ENCODE results near the gene NYNRIN.

NYNRIN gene

GRCh38 chr14:24395609-24396582 lies 2.9 kb upstream of the NYNRIN start:
- Histone ChIP-seq H3K4me1 (ENCODE audit: control insufficient read depth, insufficient read depth, low read length) (peaks cover 33% of the 10 kb centered on the region), H3K27me3 (ENCODE audit: control insufficient read depth, insufficient read depth, low read length) (peaks cover 10% of the 10 kb centered on the region; the same call in 1 of the 2 replicates), H3K4me3 (ENCODE audit: low read depth, low read length) (no peak overlapping the region), H3K9ac (ENCODE audit: low read length) (no peak overlapping the region), H3K9me3 (ENCODE audit: control insufficient read depth, insufficient read depth, low read depth, low read length) (no peaks in the 10 kb centered on the region), H3K36me3 (ENCODE audit: control insufficient read depth, insufficient read depth, low read length) (no peaks in the 10 kb centered on the region), H3K27ac (ENCODE audit: low read depth, low read length) (no peak overlapping the region)

- H3K4me1 ChIP-seq (ENCODE audit: control insufficient read depth, insufficient read depth, low read length) = peaks cover 25% of the 10 kb centered on the region
- peak overlapping the region; percentile 60; the same call in 1 of the 2 replicates for H3K4me3 ChIP-seq (ENCODE audit: low read depth, low read length)
- no peaks in the 10 kb centered on the region for H3K36me3 ChIP-seq (ENCODE audit: control insufficient read depth, insufficient read depth, low read length)
- peaks cover 10% of the 10 kb centered on the region; the same call in 1 of the 2 replicates for H3K27me3 ChIP-seq (ENCODE audit: control insufficient read depth, insufficient read depth, low read length)
- H3K27ac ChIP-seq (ENCODE audit: low read depth, low read length) = no peak overlapping the region
- H3K9ac ChIP-seq (ENCODE audit: low read length) = no peak overlapping the region
- no peaks in the 10 kb centered on the region for H3K9me3 ChIP-seq (ENCODE audit: control insufficient read depth, insufficient read depth, low read depth, low read length)
Measured at GRCh38 chr14:24397639-24398292, 1.0 kb upstream of the NYNRIN start.

GRCh38 chr14:24398293-24398652 lies 530 bp upstream of the NYNRIN start:
- no peak overlapping the region for H3K9ac ChIP-seq (ENCODE audit: low read length)
- H3K27ac ChIP-seq (ENCODE audit: low read depth, low read length) = no peak overlapping the region
- H3K9me3 ChIP-seq (ENCODE audit: control insufficient read depth, insufficient read depth, low read depth, low read length) = no peaks in the 10 kb centered on the region
- H3K4me1 ChIP-seq (ENCODE audit: control insufficient read depth, insufficient read depth, low read length) = peaks cover 29% of the 10 kb centered on the region
- peaks cover 10% of the 10 kb centered on the region; the same call in 1 of the 2 replicates for H3K27me3 ChIP-seq (ENCODE audit: control insufficient read depth, insufficient read depth, low read length)
- H3K36me3 ChIP-seq (ENCODE audit: control insufficient read depth, insufficient read depth, low read length) = no peaks in the 10 kb centered on the region
- peak overlapping the region; percentile 60 for H3K4me3 ChIP-seq (ENCODE audit: low read depth, low read length)

DNA sequence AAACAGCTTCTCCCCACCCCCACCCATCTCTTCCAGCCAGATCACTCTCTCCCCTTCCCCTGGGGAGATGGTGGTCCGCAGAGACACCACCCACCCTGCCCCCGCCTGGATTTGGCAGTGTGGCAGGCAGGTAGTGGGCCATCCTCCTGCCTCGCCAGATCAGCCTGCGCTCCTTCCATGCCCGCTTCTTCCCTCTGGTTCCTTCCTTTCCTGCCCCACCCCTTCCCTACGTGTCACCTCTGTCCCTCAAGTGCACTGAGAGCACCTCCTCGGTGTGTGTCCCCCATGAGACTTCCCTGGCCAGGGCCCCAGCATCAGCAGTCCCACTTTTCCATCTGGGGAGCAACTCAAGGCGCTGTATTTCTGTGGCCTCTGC lies 632 bp downstream of the NYNRIN start:
- H3K36me3 ChIP-seq (ENCODE audit: control insufficient read depth, insufficient read depth, low read length) = no peaks in the 10 kb centered on the region
- H3K27me3 ChIP-seq (ENCODE audit: control insufficient read depth, insufficient read depth, low read length) = peaks cover 10% of the 10 kb centered on the region; the same call in 1 of the 2 replicates
- H3K27ac ChIP-seq (ENCODE audit: low read depth, low read length) = no peak overlapping the region
- peak overlapping the region; percentile 50 for H3K9ac ChIP-seq (ENCODE audit: low read length)
- no peaks in the 10 kb centered on the region for H3K9me3 ChIP-seq (ENCODE audit: control insufficient read depth, insufficient read depth, low read depth, low read length)
- peaks cover 33% of the 10 kb centered on the region for H3K4me1 ChIP-seq (ENCODE audit: control insufficient read depth, insufficient read depth, low read length)
- peak overlapping the region; percentile 60 for H3K4me3 ChIP-seq (ENCODE audit: low read depth, low read length)

- Histone ChIP-seq H3K36me3 (ENCODE audit: control insufficient read depth, insufficient read depth, low read length) (no peaks in the 10 kb centered on the region), H3K4me3 (ENCODE audit: low read depth, low read length) (peak overlapping the region; percentile 60), H3K9me3 (ENCODE audit: control insufficient read depth, insufficient read depth, low read depth, low read length) (no peaks in the 10 kb centered on the region), H3K27me3 (ENCODE audit: control insufficient read depth, insufficient read depth, low read length) (peaks cover 10% of the 10 kb centered on the region; the same call in 1 of the 2 replicates), H3K4me1 (ENCODE audit: control insufficient read depth, insufficient read depth, low read length) (peaks cover 40% of the 10 kb centered on the region), H3K9ac (ENCODE audit: low read length) (no peak overlapping the region), H3K27ac (ENCODE audit: low read depth, low read length) (no peak overlapping the region)
Measured at GRCh38 chr14:24399999-24400718, 1.4 kb downstream of the NYNRIN start.

DNA sequence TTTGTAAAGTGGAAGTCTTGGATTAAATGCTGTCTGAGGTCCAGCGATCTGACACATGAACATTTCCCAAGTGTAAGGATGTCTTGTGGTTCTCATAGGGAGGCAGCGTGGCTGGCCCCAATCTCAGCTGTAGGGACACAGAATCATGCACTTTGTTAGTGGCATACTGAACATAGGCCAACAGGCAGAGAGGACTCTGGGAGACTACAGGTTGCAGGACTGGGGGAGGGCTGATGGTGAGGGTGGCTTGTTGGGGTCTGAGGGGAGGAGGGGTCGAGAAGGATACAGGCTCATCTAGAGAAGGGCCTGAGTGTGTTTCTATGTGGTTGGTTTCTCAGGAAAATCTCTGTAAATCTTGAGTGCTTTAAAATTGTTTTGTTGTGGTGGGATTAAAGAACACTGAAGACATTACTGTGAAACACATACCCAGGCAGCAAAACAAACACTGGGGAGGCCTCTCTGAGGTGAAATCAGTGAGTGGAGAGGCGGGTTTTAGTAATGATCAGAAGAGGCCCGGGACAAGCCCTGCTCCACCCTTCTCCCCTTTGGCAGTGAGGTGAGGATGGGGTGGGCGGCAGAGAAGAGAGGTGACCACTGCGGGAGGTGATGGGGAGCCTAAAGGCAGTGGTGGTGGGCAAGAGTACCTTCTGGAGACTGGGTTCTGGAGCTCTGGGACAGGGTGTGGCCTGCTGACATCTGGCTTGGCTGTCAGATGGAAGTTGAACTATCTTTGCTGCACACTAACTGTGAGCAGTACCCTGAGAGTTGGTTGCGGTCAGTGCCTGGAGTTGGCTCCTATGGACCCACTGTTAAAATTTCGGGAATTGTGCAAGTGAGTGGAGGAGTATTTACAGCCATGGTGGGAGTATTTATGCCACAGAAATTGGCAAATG lies 3.3 kb downstream of the NYNRIN start:
- peak overlapping the region; percentile 6 for H3K9ac ChIP-seq (ENCODE audit: low read length)

GRCh38 chr14:24403294-24403998 lies 4.6 kb downstream of the NYNRIN start:
- H3K4me3 ChIP-seq (ENCODE audit: low read depth, low read length) = no peak overlapping the region
- H3K27me3 ChIP-seq (ENCODE audit: control insufficient read depth, insufficient read depth, low read length) = peaks cover 10% of the 10 kb centered on the region; the same call in 1 of the 2 replicates
- H3K9me3 ChIP-seq (ENCODE audit: control insufficient read depth, insufficient read depth, low read depth, low read length) = no peaks in the 10 kb centered on the region
- H3K9ac ChIP-seq (ENCODE audit: low read length) = no peak overlapping the region
- H3K36me3 ChIP-seq (ENCODE audit: control insufficient read depth, insufficient read depth, low read length) = 0 out of 2 replicates have a peak, but pooled peaks cover 3% of the 10 kb centered on the region
- peaks cover 29% of the 10 kb centered on the region; the same call in 1 of the 2 replicates for H3K4me1 ChIP-seq (ENCODE audit: control insufficient read depth, insufficient read depth, low read length)
- no peak overlapping the region for H3K27ac ChIP-seq (ENCODE audit: low read depth, low read length)

More for the DNA sequence above, 3.3 kb downstream of the NYNRIN start:
- no peak overlapping the region for H3K27ac ChIP-seq (ENCODE audit: low read depth, low read length)
- no peak overlapping the region for H3K4me3 ChIP-seq (ENCODE audit: low read depth, low read length)
- H3K9me3 ChIP-seq (ENCODE audit: control insufficient read depth, insufficient read depth, low read depth, low read length) = no peaks in the 10 kb centered on the region
- peaks cover 10% of the 10 kb centered on the region; the same call in 1 of the 2 replicates for H3K27me3 ChIP-seq (ENCODE audit: control insufficient read depth, insufficient read depth, low read length)
- peaks cover 40% of the 10 kb centered on the region for H3K4me1 ChIP-seq (ENCODE audit: control insufficient read depth, insufficient read depth, low read length)
- H3K36me3 ChIP-seq (ENCODE audit: control insufficient read depth, insufficient read depth, low read length) = no peaks in the 10 kb centered on the region

- Histone ChIP-seq H3K9me3 (ENCODE audit: control insufficient read depth, insufficient read depth, low read depth, low read length) (no peaks in the 10 kb centered on the region), H3K27ac (ENCODE audit: low read depth, low read length) (no peak overlapping the region), H3K4me3 (ENCODE audit: low read depth, low read length) (no peak overlapping the region), H3K36me3 (ENCODE audit: control insufficient read depth, insufficient read depth, low read length) (0 out of 2 replicates have a peak, but pooled peaks cover 5% of the 10 kb centered on the region), H3K27me3 (ENCODE audit: control insufficient read depth, insufficient read depth, low read length) (peaks cover 7% of the 10 kb centered on the region; the same call in 1 of the 2 replicates), H3K9ac (ENCODE audit: low read length) (no peak overlapping the region), H3K4me1 (ENCODE audit: control insufficient read depth, insufficient read depth, low read length) (peaks cover 23% of the 10 kb centered on the region; the same call in 1 of the 2 replicates)
Measured at GRCh38 chr14:24404814-24405213, 6.0 kb downstream of the NYNRIN start.

DNA sequence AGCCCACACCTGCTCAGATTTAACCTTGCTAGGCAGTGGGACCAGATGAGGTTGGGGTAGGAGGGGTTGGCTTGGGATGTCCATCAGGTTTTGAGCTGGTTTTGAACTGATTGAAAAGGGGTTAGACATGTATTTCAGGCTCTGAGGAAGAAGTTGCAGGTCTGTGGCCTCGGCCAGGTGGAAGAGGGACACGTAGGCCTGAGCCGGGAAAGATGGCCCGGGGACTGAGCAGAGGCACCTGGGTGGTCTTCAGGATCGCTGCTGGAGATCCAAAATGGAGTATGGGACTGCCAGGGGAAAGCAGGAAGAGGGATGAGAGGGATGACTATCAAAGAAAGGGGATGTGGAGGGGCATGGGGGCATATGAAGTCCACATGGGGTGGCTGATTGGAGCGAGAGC lies 7.6 kb downstream of the NYNRIN start:
- Histone ChIP-seq H3K36me3 (ENCODE audit: control insufficient read depth, insufficient read depth, low read length) (0 out of 2 replicates have a peak, but pooled peaks cover 5% of the 10 kb centered on the region), H3K27ac (ENCODE audit: low read depth, low read length) (no peak overlapping the region), H3K4me1 (ENCODE audit: control insufficient read depth, insufficient read depth, low read length) (peaks cover 17% of the 10 kb centered on the region; the same call in 1 of the 2 replicates), H3K27me3 (ENCODE audit: control insufficient read depth, insufficient read depth, low read length) (no peaks in the 10 kb centered on the region), H3K4me3 (ENCODE audit: low read depth, low read length) (no peak overlapping the region), H3K9ac (ENCODE audit: low read length) (no peak overlapping the region), H3K9me3 (ENCODE audit: control insufficient read depth, insufficient read depth, low read depth, low read length) (no peaks in the 10 kb centered on the region)

Data from HUES6 (cell line).